Pancreas (tissue), 10 donors: Measurements from ENCODE around the gene IZUMO1. TPM values are rescaled to one million over a fixed set of nuclear protein-coding genes. Genes with fewer than 3 reads are reported as not detected.

Experiments used
- ATAC-seq, 4 donors: fragments of 200-7000 bp; cut with Tn5 transposase; one replicate each; pipeline versions ENCODE4 v1.8.0 to v1.9.1; 2020; ENCODE audit warnings: mild to moderate bottlenecking in 4 of 4, moderate library complexity in 4 of 4
- DNase-seq, 6 donors: peaks; one replicate each; pipeline ENCODE4 v3.0.0-alpha.2; 2020
- FAIRE-seq: peaks from 2 replicates; lab custom pipeline; 2012; peaks lifted over from hg19 to GRCh38; lab: Jason Lieb, UNC
- H3K27ac ChIP-seq, 4 donors: fragments of 200-600 bp; sonication (generic); 1 replicate in 3 of 4; 2 replicates in 1 of 4; pipeline versions ENCODE4 v1.5.0 to v1.8.0; 2020
- H3K27me3 ChIP-seq, 4 donors: fragments of 200-600 bp; one replicate each; pipeline ENCODE4 v1.8.0; 2021
- H3K36me3 ChIP-seq, 3 donors: fragments of 200-600 bp; sonication (generic) in 1 of 3; one replicate each; pipeline versions ENCODE4 v1.5.0 to v1.8.0; 2020 to 2021
- H3K4me1 ChIP-seq, 3 donors: fragments of 200-600 bp; one replicate each; pipeline ENCODE4 v1.8.0; 2021
- H3K4me3 ChIP-seq, 4 donors: fragments of 200-600 bp; sonication (generic) in 2 of 4; one replicate each; pipeline versions ENCODE4 v1.5.0 to v1.8.0; 2020 to 2021
- H3K9me3 ChIP-seq, 4 donors: fragments of 200-600 bp; one replicate each; pipeline ENCODE4 v1.8.0; 2021
- CTCF ChIP-seq, 4 donors: fragments of 200-600 bp; sonication (generic) in 3 of 4; IDR thresholded peaks; one replicate each; pipeline versions ENCODE4 v1.5.0 to v1.8.0; 2021; ENCODE audit warnings: antibody characterized with exemption in 4 of 4
- WGBS, 2 donors: extraction: QIAGEN DNeasy Blood & Tissue Kit; methylation state at CpG; one replicate each; pipeline ENCODE4 v1.1.7; 2013; 5-methylcytosine and 5-hydroxymethylcytosine counted together
- intact Hi-C, 3 donors: fragments of 100-400 bp; cut with DNase I; formaldehyde crosslinking; loops; one replicate each; pipeline versions ENCODE4 v1.11.1 to v1.14.2; 2022
- polyA plus RNA-seq, 2 donors: library from polyadenylated mRNA; stranded (reverse); fragments of 200-250 nt; gene quantifications; one replicate each; pipeline ENCODE4 v1.2.3, GENCODE V29; 2013
- total RNA-seq, 6 donors: library from RNA; stranded (reverse); fragmentation: NEBNext Ultra II Directional in 4 of 6; extraction: Animal tissue kit (Norgen Biotek cat#: 25700) in 4 of 6; gene quantifications; one replicate each; pipeline versions ENCODE4 v1.2.1 to v1.2.4, GENCODE V29; 2021 to 2023
- donor health status: healthy with polysubstance abuse.
- donor health status: DM: no; HTN: no; CAD: no; lungs with moderate emphysema.
- donor health status: DM: no; HTN: no; CAD: no.
- donor health status: control.
- donor health status: control.
- donor health status: Bipolar disorder and iron deficiency.
- donor health status: DM: yes; HTN: yes; CAD: no.
- donor health status: DM: no; HTN: no; CAD: no.
- donor health status: DM: no; HTN: no; CAD: no.
- donor health status: DM: yes; HTN: yes; CAD: no.

The IZUMO1 gene
- 1 to 10 TPM in 4 of 6 donors, under 1 TPM in 2; 0.73 to 4.6 (median 1.9) TPM for total RNA-seq
- 1 to 10 TPM; 1.9 to 3.8 TPM for polyA plus RNA-seq

- H3K27me3 ChIP-seq, result no peaks in the 10 kb centered on the region
- peak within 1 kb of the TSS in 2 of 4 donors; percentile 5 to 26 for H3K4me3 ChIP-seq
- no peak for TF ChIP-seq CTCF (IDR thresholded peaks at IDR 0.05)
- peak within 1 kb of the TSS; percentile 51 to 91 (median 69) for H3K27ac ChIP-seq
- H3K9me3 ChIP-seq, result no peaks in the 10 kb centered on the region
- FAIRE-seq, result no peak
- DNase-seq, result peak; percentile 77 to 86 (median 84)
- peaks cover 0 to 7% (median 5%) of the 10 kb centered on the region in 3 donors for H3K4me1 ChIP-seq
- peaks cover 0 to 5% (median 0%) of the 10 kb centered on the region in 3 donors for H3K36me3 ChIP-seq
- peak; percentile 53 to 72 (median 66) for ATAC-seq
- 30 to 32% methylated on average over 31 of the region's 31 CpGs for WGBS, 2 donors
- intact Hi-C loops, result no loop called here
These were observed at the start of gene IZUMO1 for GRCh38 chr19:48746738-48747575. Gene IZUMO1 (minus strand): TSS chr19:48746909. CDS start chr19:48745859, 1,050 bp downstream.

- H3K9me3 ChIP-seq, result no peaks in the 10 kb centered on the region
- no peaks in the 10 kb centered on the region for H3K36me3 ChIP-seq
- no peaks in the 10 kb centered on the region for H3K27me3 ChIP-seq
- FAIRE-seq, result no peak
- DNase-seq, result no peak
- peak overlapping the region in 3 of 4 donors; percentile 47 to 68 (median 66) for H3K27ac ChIP-seq
- TF ChIP-seq CTCF (IDR thresholded peaks at IDR 0.05), result no peak
- peak in 3 of 4 donors; percentile 11 to 29 (median 19) for ATAC-seq
- H3K4me1 ChIP-seq, result no peaks in the 10 kb centered on the region
- 57% methylated on average over 2 of the region's 2 CpGs for WGBS, 2 donors
- intact Hi-C loops, result loop anchor here (2.0 to 10.0 kb wide), 4 partner anchors 41 to 172 kb away; partner anchors contain the start of genes FTL (in 2 of the 3) and HSD17B14 (in 1 of the 3)
- H3K4me3 ChIP-seq, result peak overlapping the region in 1 of 4 donors; percentile 51
These were observed 49.0 kb upstream of the IZUMO1 start for GRCh38 chr19:48795685-48796070.

GRCh38 chr19:48795055-48795684 is 48.5 kb upstream of the IZUMO1 start:
- Histone ChIP-seq H3K27ac (peak overlapping the region; percentile 9 to 68 (median 56)), H3K4me1 (no peaks in the 10 kb centered on the region), H3K9me3 (no peaks in the 10 kb centered on the region), H3K36me3 (no peaks in the 10 kb centered on the region), H3K4me3 (peak overlapping the region in 3 of 4 donors; percentile 5 to 51 (median 38)), H3K27me3 (no peaks in the 10 kb centered on the region)
- WGBS, 2 donors, result 2 to 4% methylated on average over 38 of the region's 38 CpGs
- intact Hi-C loops, result loop anchor here (2.0 to 10.0 kb wide), 4 partner anchors 42 to 172 kb away; partner anchors contain the start of genes FTL (in 2 of the 3) and HSD17B14 (in 1 of the 3)
- peak; percentile 96 to 99 (median 99) for ATAC-seq
- peak; percentile 89 to 96 (median 90) for DNase-seq
- TF ChIP-seq CTCF (IDR thresholded peaks at IDR 0.05), result peak; percentile 91 to 95 (median 92)
- peak; percentile 65 for FAIRE-seq

GRCh38 chr19:48794291-48794690 is 47.6 kb upstream of the IZUMO1 start:
- Histone ChIP-seq H3K36me3 (no peaks in the 10 kb centered on the region), H3K4me1 (no peaks in the 10 kb centered on the region), H3K27me3 (no peaks in the 10 kb centered on the region), H3K27ac (no peak overlapping the region), H3K4me3 (no peak overlapping the region), H3K9me3 (no peaks in the 10 kb centered on the region)
- no peak for FAIRE-seq
- no peak for ATAC-seq
- TF ChIP-seq CTCF (IDR thresholded peaks at IDR 0.05), result no peak
- no peak for DNase-seq
- WGBS, 2 donors, result 81 to 91% methylated on average over 6 of the region's 6 CpGs
- intact Hi-C loops, result loop anchor here in 2 of 3 donors (2.0 to 10.0 kb wide), 3 partner anchors 43 to 171 kb away; partner anchors contain the start of genes FTL (in 1 of the 2) and HSD17B14 (in 1 of the 2)
